Heart left ventricle (tissue), 13 donors: Measurements from ENCODE around the gene FOXJ1.

Source experiments
- CTCF ChIP-seq, 12 donors: fragments of 200-600 bp; sonication (generic) in 4 of 12; IDR thresholded peaks; one replicate each; pipeline versions ENCODE4 v1.5.0 to v1.8.0; 2018 to 2022; ENCODE audit warnings: antibody characterized with exemption in 12 of 12, mild to moderate bottlenecking in 5 of 12
- POLR2A ChIP-seq, 2 donors: fragments of 450-650 bp; IDR thresholded peaks; one replicate each; pipeline ENCODE4 v1.6.1; 2017; ENCODE audit warnings: antibody characterized with exemption in 2 of 2, mild to moderate bottlenecking in 2 of 2, moderate library complexity in 2 of 2
- donor health status: ischemic (EF 13 %, LVEDD 7.1; RV severe dilation, severe dysfunction).
- donor health status: DM: no; HTN: yes; CAD: no.
- donor health status: DM: no; HTN: no; CAD: no.
- donor health status: ischemic (EF 25% LVEDD 6.9; RV normal size, moderate dysfunction).
- donor health status: ischemic (EF 25% LVEDD 5.7; RV mildly dilated, moderate dysfunction).
- donor health status: ischemic (EF 35%, LVEDD 5.7; RV mildly dilated, moderate dysfunction).
- donor health status: nonischemic (EF 11% LVEDD 7.7; RV severe dilation, severe dysfunction).
- donor health status: DM: yes; HTN: yes; CAD: no.
- donor health status: PGD.
- donor health status: ischemic (EF 29% LVEDD 5.4; RV normal size, mild dysfunction).
- donor health status: nonischemic (EF 23%, LVEDD 6.1; RV moderate dilation, normal function).

GRCh38 chr17:76152591-76152990 is 11.5 kb upstream of the FOXJ1 start:
- TF ChIP-seq CTCF (IDR thresholded peaks at IDR 0.05) (no peak), POLR2A (IDR thresholded peaks at IDR 0.05) (no peak)
